Occipital lobe (tissue), 2 donors: ENCODE measurements around the gene ZP1. TPM values are rescaled to one million over a fixed set of nuclear protein-coding genes. Genes with fewer than 3 reads are reported as not detected.
A peak's percentile ranks its signal among the peaks of the same experiment; 100 is the strongest.

Source experiments
- DNase-seq: peaks from one replicate; lab custom pipeline; 2025; lab: John Stamatoyannopoulos, UW
- total RNA-seq: library from RNA; depleted of rRNA; stranded (reverse); fragments of >200 nt; gene quantifications from one replicate; pipeline ENCODE4 v1.2.3, GENCODE V29; 2014

ZP1 gene
- total RNA-seq, 1 donor from 2014 or later = not detected

- no peak for DNase-seq
These were observed 54.5 kb downstream of the ZP1 start for GRCh38 chr11:60921777-60922335.

- no peak for DNase-seq
These were observed 55.6 kb downstream of the ZP1 start for GRCh38 chr11:60922906-60923305.

DNA sequence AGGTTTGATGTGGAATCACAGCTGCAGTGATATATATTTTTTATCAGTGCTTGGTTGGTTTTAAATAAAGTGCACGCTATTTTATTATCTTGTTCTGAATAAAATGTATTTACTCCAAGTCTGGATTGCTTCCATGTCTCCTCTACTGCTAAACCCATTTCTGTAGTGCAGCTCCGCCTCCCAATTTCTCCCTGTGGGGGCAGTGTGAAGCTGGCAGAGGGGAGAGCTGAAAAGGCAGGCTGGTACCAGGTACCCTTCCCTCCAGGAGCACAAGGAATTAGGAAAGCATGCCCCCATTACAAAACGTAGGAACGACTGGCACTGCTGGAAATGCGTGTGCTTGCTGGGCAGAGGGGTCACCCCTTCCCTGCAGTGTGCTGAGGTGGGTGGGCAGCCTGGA, 56.0 kb downstream of the ZP1 start:
- DNase-seq = no peak

DNA sequence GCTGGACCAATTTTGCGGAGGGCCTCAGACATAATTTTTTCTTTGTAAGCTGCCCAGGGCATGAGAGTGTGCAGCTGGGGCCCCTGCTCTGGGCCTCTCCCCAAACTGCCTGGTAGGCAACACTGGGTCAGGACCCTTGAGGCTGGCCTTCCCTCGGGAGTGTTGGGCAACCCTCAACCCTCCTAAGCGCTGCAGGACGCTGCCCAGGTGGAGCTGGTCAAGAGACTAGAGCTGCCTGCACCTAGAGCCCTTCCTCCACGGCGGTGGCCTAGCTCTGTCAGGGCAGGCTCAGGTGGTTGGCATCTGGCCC, 56.4 kb downstream of the ZP1 start:
- no peak for DNase-seq

DNA sequence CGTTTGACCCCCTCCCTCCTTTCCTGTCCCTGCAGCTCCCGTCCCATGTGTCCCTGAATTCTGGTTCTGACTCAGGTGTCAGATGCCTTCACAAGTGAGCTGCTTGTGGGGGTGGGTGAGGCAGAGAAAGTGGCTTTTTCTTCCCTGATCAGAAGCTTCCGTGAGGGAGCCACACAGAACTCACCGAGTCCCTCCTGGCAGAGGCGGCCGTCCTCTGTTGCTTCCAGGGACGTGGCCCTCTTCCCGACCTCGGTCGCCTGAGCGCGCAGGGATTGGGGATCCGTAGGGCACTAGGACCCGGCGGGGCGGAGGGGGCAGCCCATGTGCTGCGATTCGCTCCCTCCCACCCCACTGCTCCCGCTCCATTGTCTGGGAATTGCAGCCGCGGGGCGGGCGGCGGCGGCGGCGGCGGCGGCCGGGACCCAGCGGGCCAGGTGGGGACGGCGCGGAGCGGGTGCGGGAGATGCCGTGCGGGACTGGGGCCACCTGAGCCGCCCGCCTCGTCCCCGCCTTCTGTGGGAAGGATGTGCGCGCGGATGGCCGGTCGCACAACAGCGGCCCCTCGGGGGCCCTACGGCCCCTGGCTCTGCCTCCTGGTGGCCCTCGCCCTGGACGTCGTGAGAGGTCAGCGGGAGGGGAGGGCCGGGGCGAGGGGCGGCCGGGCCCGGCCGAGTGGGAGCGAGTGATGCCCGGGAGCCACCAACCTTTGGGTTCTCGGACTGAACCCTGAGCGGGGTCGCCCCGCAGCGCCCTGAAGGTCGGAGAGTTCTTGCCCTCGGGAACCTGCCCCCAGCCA, 57.0 kb downstream of the ZP1 start, which contains the start of gene TMEM132A:
Gene TMEM132A (plus strand): TSS at position 351 of the 796 bp plus-strand sequence. CDS start 174 bp downstream, at position 525.
- peak; percentile 75 for DNase-seq

Other genes with a start within 250 kb of the ZP1 start
- gene MS4A8, start 167.9 kb upstream of the ZP1 start, total RNA-seq = not detected
- not detected for gene MS4A18, start 142.8 kb upstream of the ZP1 start, total RNA-seq
- gene MS4A15, start 110.7 kb upstream of the ZP1 start, total RNA-seq = not detected
- not detected for gene MS4A10, start 82.2 kb upstream of the ZP1 start, total RNA-seq
- gene CCDC86, start 25.4 kb upstream of the ZP1 start, total RNA-seq = 2.5 TPM
- gene PTGDR2, start 11.6 kb upstream of the ZP1 start, total RNA-seq = 1.6 TPM
- 42.3 TPM for gene PRPF19, start 39.0 kb downstream of the ZP1 start, total RNA-seq
- gene TMEM109, start 46.6 kb downstream of the ZP1 start, total RNA-seq = 8.3 TPM
- gene TMEM132A, start 56.9 kb downstream of the ZP1 start, total RNA-seq = 104 TPM
- 5.8 TPM for gene SLC15A3, start 84.6 kb downstream of the ZP1 start, total RNA-seq
- gene CD6, start 104.1 kb downstream of the ZP1 start, total RNA-seq = 0.16 TPM
- gene CD5, start 234.9 kb downstream of the ZP1 start, total RNA-seq = not detected